Measurements from ENCODE around the gene SLC2A4RG.

The SLC2A4RG gene

DNA sequence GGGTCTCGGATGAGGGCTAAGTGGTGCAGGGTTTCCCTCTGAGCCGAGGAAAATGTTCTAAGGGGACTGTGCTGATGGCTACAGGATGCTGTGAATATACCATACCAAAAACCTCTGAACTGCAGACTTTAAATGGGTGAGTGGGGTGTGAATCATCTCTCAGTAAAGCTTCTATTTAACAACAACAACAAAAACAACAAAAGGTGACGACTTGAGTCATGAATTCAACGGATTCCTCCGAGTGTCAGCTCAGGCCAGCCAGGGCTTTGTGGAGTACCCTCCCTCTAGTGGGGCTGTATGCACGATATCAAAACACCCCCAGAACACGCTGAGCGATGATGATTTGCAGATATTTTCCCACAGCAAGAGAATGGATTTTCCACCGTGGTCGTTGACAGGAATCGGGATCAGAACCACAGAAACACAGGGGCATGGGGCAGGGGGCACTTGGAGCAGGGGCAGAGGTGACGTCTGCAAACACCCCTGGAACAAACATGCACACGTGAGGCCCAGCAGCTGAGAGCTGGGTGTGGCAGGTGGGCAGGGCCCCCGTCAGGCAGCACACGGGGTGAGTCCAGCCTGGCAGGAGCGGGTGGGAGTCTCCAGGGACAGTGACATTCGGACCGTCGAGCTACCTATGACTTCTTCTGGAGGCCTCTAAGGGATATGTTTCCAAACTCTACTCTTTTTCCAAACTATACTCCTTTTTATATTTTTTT lies 38.6 kb downstream of the SLC2A4RG start:
- no peak for DNase-seq

DNA sequence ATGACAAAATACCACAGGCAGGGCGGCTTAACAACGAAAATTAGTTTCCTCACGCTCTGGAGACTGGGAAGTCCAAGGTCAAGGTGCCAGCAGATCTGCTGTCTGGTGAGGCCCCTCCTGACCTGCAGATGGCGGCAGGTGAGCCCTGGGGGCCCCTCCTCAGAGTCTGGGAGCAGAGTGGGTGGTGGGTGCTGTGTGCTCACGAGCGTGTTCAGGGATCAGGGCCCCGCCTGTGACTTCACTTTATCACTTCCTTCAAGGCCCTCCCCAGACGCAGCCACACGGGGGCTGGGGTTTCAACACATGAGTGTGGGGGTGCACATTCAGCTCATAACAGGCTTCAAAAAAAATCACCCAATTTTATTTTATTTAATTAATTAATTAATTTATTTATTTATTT lies 39.3 kb downstream of the SLC2A4RG start:
- DNase-seq, result no peak

DNA sequence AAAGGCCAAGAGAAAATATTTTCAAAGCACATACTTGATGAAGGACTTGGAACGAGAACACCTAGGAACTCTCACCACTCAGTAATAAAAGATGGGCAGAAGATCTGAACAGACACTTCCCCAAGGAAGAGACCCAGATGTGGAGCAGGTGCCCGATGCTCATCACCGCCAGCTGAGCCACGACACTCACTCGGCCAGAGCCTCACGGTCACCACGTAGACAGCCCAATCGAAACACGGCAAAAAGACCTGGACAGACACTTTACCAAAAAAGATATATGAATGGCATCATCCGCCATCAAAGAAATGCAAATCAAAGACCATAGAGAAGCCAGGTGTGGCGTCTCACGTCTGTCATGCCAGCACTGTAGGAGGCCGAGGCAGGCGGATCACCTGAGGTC lies 41.6 kb downstream of the SLC2A4RG start:
- DNase-seq, result no peak

GRCh38 chr20:63782051-63782471 lies 42.5 kb downstream of the SLC2A4RG start:
- no peak for DNase-seq

DNA sequence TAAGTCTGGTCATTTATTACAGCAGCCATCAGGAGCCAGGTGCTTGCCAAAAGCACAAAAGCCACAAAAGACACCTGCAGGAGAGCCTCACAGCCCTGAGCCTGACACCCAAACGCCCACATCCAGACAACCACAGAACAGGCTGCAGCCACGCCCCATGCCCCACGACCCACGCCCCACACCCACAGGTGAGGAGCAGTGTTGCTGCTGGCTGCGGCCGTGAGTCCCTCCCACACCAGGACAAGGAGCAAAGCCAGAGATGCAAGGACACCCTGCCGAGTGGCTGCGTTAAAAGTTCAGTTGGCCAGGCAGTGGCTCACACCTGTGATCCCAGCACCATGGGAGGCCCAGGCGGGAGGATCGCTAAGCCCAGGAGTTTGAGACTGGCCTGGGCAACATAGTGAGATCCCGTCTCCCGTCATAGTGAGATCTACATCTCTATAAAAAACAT lies 43.0 kb downstream of the SLC2A4RG start:
- no peak for DNase-seq

GRCh38 chr20:63783970-63784369 lies 44.4 kb downstream of the SLC2A4RG start:
- DNase-seq, result no peak

GRCh38 chr20:63785691-63786131 lies 46.1 kb downstream of the SLC2A4RG start:
- DNase-seq, result no peak

DNA sequence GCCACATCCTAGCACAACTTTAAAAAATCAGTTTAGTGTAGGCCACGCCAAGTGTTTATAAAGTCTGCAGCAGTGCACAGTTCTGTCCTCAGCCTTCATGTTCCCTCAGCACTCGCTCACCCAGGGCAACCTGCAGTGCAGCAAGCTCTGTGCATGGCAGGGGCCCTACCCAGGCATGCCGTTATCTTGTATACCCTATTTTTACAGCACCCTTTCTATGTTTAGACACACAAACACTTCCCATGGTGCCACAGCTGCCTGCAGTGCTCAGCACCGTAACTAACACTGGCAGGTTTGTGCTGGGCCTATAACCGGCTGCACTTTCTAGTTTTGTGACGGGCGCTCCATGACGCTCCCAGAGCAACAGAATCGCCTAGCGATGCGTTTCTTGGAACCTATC lies 47.7 kb downstream of the SLC2A4RG start:
- no peak for DNase-seq

GRCh38 chr20:63787749-63788148 lies 48.2 kb downstream of the SLC2A4RG start:
- DNase-seq, result no peak

- DNase-seq, result no peak
Measured at GRCh38 chr20:63789836-63790571, 50.4 kb downstream of the SLC2A4RG start.

- DNase-seq, result no peak
Measured at GRCh38 chr20:63790572-63791168, 51.1 kb downstream of the SLC2A4RG start.

DNA sequence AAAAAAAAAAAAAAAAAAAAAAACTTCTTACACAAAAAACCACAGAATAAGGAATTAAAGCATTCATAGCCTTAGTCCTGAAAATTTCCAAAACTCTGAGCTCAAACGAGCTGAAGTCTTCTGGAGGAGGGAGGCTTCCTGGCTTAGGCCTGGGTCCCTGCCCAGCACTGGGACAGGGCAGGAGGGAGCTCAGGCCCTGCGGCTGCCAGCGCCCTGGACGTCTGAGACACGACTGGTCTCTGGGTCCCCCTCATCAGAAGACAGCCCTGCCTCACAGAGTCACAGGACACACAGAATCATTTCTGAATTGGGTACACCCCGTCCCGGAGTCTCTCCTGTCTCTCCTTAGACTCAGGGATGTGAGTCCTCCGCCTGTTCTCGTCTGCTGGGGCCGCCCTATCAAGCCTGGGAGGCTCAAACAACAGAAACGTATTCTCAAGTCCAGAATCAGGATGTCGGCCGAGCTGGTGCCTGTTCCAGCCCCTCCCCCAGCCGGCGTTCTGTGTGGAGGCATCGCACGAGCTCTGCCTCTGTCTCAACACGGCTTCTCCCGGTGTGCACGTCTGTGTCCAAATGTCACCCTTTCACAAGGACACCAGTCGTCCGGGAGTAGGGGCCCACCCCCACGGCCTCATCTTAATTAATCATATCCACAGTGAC lies 52.1 kb downstream of the SLC2A4RG start:
- DNase-seq, result no peak

- no peak for DNase-seq
Measured at GRCh38 chr20:63792866-63793265, 53.3 kb downstream of the SLC2A4RG start.

Measured in NCI-H1092 treated with DMSO at 0.1 percent for 48 hours (cell line).